Muscle layer of duodenum (tissue), 2 donors: ENCODE measurements around the gene DUSP1.

ENCODE experiments used
- H3K27ac ChIP-seq: one replicate; pipeline ENCODE4 v1.7.0; 2013; ENCODE audit warnings: mild to moderate bottlenecking, low read length
- H3K27me3 ChIP-seq: one replicate; pipeline ENCODE4 v1.7.0; 2013; ENCODE audit warnings: low read depth, mild to moderate bottlenecking, control low read depth, low read length
- H3K36me3 ChIP-seq, 2 donors: one replicate each; pipeline ENCODE4 v1.7.0; 2013; ENCODE audit warnings: low read length in 2 of 2, control low read depth in 1 of 2, mild to moderate bottlenecking in 1 of 2; ENCODE audit not compliant: insufficient read depth in 2 of 2, control insufficient read depth in 1 of 2
- H3K4me1 ChIP-seq, 2 donors: one replicate each; pipeline ENCODE4 v1.7.0; 2013; ENCODE audit warnings: low read length in 2 of 2, mild to moderate bottlenecking in 2 of 2, control low read depth in 1 of 2, moderate library complexity in 1 of 2; ENCODE audit not compliant: insufficient read depth in 2 of 2, control insufficient read depth in 1 of 2
- H3K4me3 ChIP-seq, 2 donors: one replicate each; pipeline ENCODE4 v1.7.0; 2013; ENCODE audit warnings: low read length in 2 of 2, low read depth in 1 of 2, mild to moderate bottlenecking in 1 of 2
- H3K9me3 ChIP-seq, 2 donors: one replicate each; pipeline ENCODE4 v1.7.0; 2013; ENCODE audit warnings: low read length in 2 of 2, control low read depth in 1 of 2, mild to moderate bottlenecking in 1 of 2; ENCODE audit not compliant: control insufficient read depth in 1 of 2
- donor health status: healthy.

Gene DUSP1

GRCh38 chr5:172775326-172776234, 4.6 kb upstream of the DUSP1 start:
- Histone ChIP-seq H3K27ac (peak overlapping the region; percentile 100), H3K27me3 (no peaks in the 10 kb centered on the region), H3K4me3 (no peak overlapping the region), H3K36me3 (peaks cover 0 to 23% of the 10 kb centered on the region in 2 donors), H3K9me3 (no peaks in the 10 kb centered on the region), H3K4me1 (peaks cover 0 to 14% of the 10 kb centered on the region in 2 donors)

DNA sequence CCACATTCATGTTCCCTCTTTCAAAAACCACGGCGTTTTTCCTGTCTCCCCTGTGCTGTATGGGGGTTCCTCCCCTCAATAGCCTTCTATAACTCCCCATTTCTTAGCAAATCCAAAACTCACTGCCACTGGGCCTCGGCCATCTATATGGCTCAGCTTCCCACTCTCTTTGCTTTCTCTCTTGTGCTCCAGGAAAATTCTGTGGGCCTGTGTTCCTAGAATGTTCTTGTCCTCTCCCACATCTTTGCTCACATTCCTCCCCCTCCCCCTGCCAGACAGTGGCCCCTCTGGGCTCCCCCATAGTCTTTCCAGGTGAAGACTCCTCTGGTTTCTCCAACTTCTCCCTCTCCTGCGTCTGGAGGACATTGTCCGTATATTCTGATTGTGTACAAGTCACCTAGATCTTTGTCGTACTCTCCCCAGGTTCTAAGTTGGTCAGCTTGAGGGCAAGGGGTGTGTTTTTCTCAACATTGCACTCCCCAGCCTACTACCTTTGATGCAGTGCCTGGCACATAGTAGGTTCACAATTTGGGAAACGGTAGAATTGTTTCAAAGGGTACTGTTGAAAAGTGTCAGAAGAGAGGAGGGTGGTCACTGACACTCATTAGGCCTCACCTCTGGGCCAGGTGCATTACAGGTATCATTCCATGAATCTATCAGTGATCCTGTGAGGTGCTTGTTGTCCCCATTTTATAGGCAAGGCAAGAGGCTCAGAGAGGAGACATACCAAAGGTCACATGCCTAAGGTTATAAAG, 3.7 kb upstream of the DUSP1 start:
- no peaks in the 10 kb centered on the region for H3K27me3 ChIP-seq
- peaks cover 2 to 24% of the 10 kb centered on the region in 2 donors for H3K36me3 ChIP-seq
- no peaks in the 10 kb centered on the region for H3K9me3 ChIP-seq
- H3K27ac ChIP-seq: peak overlapping the region; percentile 100
- peaks cover 0 to 14% of the 10 kb centered on the region in 2 donors for H3K4me1 ChIP-seq
- no peak overlapping the region for H3K4me3 ChIP-seq

- H3K27me3 ChIP-seq: no peaks in the 10 kb centered on the region
- H3K4me3 ChIP-seq: peak overlapping the region in 1 of 2 donors; percentile 62
- no peaks in the 10 kb centered on the region for H3K9me3 ChIP-seq
- peak overlapping the region; percentile 100 for H3K27ac ChIP-seq
- peaks cover 0 to 14% of the 10 kb centered on the region in 2 donors for H3K4me1 ChIP-seq
- peaks cover 12 to 33% of the 10 kb centered on the region in 2 donors for H3K36me3 ChIP-seq
These were observed 2.8 kb upstream of the DUSP1 start for GRCh38 chr5:172773481-172774469.

DNA sequence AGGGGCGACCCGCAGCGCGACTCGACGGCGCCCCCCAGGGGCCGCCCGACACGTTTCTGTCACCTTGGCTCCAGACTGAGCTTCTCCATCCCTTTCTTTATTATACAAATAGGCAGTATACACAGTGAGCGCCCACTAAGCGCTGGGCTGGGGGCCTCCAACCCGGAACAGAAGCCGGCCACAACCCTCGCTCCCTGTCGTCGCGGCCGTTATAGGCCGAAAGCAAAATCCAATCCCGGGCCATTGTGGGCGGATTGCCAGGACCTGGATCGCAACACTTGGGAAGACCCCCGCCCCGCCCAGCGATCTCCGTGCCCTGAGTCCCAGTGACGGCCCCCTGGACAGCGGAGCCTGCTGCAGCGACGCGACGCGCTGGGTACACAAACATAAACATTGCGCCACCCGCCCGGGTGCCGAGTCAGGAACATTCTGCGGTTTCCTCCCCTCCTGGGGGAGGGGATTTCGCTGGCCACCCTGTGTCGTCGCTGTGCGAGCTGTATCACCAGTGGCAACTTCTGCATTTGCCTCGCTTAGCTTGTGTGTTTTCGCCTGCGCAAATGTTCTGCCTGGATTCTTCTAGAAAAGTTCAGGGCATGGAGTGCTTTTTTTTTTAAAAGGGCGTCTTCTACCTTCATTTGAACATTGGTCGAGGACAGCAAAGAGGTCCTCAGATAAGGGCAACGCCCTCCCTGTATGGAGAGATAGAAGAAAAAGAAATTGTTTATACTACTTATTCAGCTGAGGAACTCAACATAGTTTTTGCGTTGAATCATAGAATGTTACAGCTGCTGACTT, 1.3 kb upstream of the DUSP1 start:
- H3K4me3 ChIP-seq: peak overlapping the region; percentile 55 to 62
- peaks cover 26 to 44% of the 10 kb centered on the region in 2 donors for H3K36me3 ChIP-seq
- no peaks in the 10 kb centered on the region for H3K27me3 ChIP-seq
- peak overlapping the region; percentile 100 for H3K27ac ChIP-seq
- no peaks in the 10 kb centered on the region for H3K9me3 ChIP-seq
- peaks cover 4 to 5% of the 10 kb centered on the region in 2 donors for H3K4me1 ChIP-seq

DNA sequence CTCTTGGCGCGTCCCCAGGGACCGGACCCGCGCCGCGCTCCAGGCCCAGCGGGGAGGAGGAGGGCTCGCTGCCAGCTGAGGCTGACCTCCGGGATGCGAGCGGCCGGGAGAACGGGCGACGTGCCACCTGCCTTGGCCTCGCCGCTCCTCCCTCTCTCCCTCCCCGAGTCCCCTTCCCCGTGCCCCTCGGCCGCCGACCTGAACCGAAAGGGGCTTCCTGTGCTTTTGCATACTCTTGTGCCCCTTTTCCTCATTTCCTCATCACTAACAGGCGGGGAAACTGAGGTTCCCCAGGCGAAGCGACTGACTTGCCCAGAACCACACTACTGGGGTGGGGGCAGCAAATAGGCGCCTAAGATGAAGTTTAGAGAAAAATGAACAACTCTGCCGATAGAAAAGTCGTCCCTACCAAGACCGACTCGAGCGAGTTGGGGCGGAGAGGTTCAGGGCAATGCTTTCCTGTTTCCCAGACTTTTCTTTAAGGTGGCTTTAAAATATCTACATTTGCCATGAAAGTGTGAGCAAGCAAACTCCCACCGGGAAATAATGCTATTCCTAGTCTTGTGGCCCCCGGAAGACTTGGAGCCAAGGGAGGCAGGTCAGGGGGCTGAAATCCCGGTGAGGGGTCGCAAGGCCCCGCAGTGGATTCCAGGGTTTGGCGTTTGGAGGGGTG, 580 bp upstream of the DUSP1 start:
- H3K36me3 ChIP-seq: peaks cover 26 to 45% of the 10 kb centered on the region in 2 donors
- H3K4me3 ChIP-seq: peak overlapping the region; percentile 55 to 62
- H3K27ac ChIP-seq: peak overlapping the region; percentile 100
- peaks cover 4 to 8% of the 10 kb centered on the region in 2 donors for H3K4me1 ChIP-seq
- H3K27me3 ChIP-seq: no peaks in the 10 kb centered on the region
- H3K9me3 ChIP-seq: no peaks in the 10 kb centered on the region

- H3K4me3 ChIP-seq: peak overlapping the region; percentile 85 to 98
- no peaks in the 10 kb centered on the region for H3K9me3 ChIP-seq
- peaks cover 4 to 8% of the 10 kb centered on the region in 2 donors for H3K4me1 ChIP-seq
- no peaks in the 10 kb centered on the region for H3K27me3 ChIP-seq
- H3K27ac ChIP-seq: peak overlapping the region; percentile 99
- H3K36me3 ChIP-seq: peaks cover 26 to 57% of the 10 kb centered on the region in 2 donors
These were observed 671 bp downstream of the DUSP1 start for GRCh38 chr5:172770374-172770674.

GRCh38 chr5:172769616-172770373, 1.2 kb downstream of the DUSP1 start:
- peak overlapping the region; percentile 85 to 98 for H3K4me3 ChIP-seq
- H3K27me3 ChIP-seq: no peaks in the 10 kb centered on the region
- H3K4me1 ChIP-seq: peaks cover 4 to 13% of the 10 kb centered on the region in 2 donors
- peaks cover 26 to 57% of the 10 kb centered on the region in 2 donors for H3K36me3 ChIP-seq
- no peaks in the 10 kb centered on the region for H3K9me3 ChIP-seq
- H3K27ac ChIP-seq: peak overlapping the region; percentile 99

DNA sequence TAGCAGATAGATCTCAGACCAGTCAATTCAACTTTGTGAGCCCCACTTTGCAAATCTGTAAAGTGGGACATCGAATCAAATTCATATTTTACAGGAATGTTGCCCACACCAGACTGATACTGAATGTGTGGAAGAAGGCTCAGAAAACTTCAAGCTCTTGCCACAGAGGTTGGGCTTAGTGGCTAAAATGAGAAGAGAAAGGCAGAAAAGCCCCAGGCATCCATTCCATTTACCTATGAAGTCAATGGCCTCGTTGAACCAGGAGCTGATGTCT, 1.7 kb downstream of the DUSP1 start:
- peaks cover 26 to 57% of the 10 kb centered on the region in 2 donors for H3K36me3 ChIP-seq
- no peaks in the 10 kb centered on the region for H3K27me3 ChIP-seq
- no peaks in the 10 kb centered on the region for H3K9me3 ChIP-seq
- H3K4me3 ChIP-seq: peak overlapping the region; percentile 85 to 98
- H3K4me1 ChIP-seq: peaks cover 4 to 17% of the 10 kb centered on the region in 2 donors
- H3K27ac ChIP-seq: peak overlapping the region; percentile 99

DNA sequence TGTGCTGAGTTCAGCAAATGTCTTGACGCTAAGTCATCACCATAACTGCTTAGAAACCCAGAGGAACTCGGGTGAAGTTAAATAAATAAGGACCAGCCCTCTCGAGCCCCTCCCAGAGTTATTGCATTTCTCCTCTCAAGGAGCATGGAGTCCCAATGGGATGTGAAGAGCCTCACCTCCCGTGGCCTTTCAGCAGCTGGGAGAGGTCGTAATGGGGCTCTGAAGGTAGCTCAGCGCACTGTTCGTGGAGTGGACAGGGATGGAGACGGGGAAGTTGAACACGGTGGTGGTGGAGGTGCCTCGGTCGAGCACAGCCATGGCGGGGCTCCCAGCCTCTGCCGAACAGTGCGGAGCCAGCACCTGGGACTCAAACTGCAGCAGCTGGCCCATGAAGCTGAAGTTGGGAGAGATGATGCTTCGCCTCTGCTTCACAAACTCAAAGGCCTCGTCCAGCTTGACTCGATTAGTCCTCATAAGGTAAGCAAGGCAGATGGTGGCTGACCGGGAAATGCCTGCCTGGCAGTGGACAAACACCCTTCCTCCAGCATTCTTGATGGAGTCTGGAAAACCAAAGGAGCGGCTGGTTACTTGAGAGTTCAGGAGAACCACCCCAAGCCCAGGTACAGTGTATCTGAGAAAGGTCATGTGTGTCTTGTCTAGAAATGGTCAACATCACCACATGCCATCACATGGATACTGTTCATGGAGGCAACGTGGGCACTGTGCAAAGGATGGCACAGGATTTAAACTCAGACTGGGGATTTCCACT, 2.2 kb downstream of the DUSP1 start:
- no peaks in the 10 kb centered on the region for H3K27me3 ChIP-seq
- no peaks in the 10 kb centered on the region for H3K9me3 ChIP-seq

More for the DNA sequence above, 2.2 kb downstream of the DUSP1 start:
- peak overlapping the region; percentile 99 for H3K27ac ChIP-seq
- H3K36me3 ChIP-seq: peaks cover 26 to 57% of the 10 kb centered on the region in 2 donors
- H3K4me3 ChIP-seq: peak overlapping the region; percentile 85 to 98
- H3K4me1 ChIP-seq: peaks cover 4 to 17% of the 10 kb centered on the region in 2 donors
